GM19193 (cell line): ENCODE data around the gene ZDHHC21.

Source experiments
- POLR2A ChIP-seq: IDR thresholded peaks from 4 replicates; pipeline ENCODE4 v1.6.1; 2011; ENCODE audit not compliant: insufficient read depth, insufficient read length; ENCODE audit errors: extremely low read depth

ZDHHC21 gene

GRCh38 chr9:14585730-14586473 lies 107.3 kb downstream of the ZDHHC21 start:
- no peak for TF ChIP-seq POLR2A

GRCh38 chr9:14584571-14584970 lies 108.7 kb downstream of the ZDHHC21 start:
- no peak for TF ChIP-seq POLR2A

DNA sequence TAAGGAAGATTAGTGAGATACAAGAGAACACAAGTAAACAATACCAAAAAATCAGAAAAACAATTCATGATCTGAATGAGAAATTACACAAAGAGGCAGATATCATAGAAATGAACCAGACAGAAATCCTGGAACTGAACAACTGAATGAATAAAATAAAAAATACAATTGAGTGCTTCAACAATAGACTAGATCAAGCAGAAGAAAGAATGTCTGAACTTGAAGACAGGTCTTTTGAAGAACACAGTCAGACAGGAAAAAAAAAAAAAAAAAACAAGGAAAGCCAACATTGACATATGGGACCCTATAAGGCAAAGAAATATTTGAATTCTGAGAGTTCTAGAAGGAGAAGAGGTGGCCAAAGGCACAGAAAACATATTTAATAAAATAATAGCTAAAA lies 115.2 kb downstream of the ZDHHC21 start:
- TF ChIP-seq POLR2A = no peak

GRCh38 chr9:14574173-14574572 lies 119.1 kb downstream of the ZDHHC21 start:
- no peak for TF ChIP-seq POLR2A

DNA sequence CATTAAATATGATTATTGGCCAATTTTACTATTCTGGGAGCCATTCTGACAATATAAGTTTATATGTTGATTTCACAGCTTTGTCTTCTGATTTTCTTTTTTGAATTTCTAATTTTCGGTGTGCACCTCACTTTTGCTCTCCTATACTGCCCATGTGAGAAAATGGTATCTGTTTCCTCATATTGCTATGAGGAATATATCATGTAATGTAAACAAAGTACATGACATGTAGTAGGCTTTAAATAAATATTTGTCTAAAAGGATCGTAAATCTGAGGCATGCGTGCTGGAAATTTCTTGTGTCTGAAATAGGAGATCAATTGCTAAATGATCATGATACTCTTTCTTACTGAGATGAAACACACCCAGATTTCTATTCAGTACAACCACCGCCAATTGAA lies 119.9 kb downstream of the ZDHHC21 start:
- TF ChIP-seq POLR2A = no peak

DNA sequence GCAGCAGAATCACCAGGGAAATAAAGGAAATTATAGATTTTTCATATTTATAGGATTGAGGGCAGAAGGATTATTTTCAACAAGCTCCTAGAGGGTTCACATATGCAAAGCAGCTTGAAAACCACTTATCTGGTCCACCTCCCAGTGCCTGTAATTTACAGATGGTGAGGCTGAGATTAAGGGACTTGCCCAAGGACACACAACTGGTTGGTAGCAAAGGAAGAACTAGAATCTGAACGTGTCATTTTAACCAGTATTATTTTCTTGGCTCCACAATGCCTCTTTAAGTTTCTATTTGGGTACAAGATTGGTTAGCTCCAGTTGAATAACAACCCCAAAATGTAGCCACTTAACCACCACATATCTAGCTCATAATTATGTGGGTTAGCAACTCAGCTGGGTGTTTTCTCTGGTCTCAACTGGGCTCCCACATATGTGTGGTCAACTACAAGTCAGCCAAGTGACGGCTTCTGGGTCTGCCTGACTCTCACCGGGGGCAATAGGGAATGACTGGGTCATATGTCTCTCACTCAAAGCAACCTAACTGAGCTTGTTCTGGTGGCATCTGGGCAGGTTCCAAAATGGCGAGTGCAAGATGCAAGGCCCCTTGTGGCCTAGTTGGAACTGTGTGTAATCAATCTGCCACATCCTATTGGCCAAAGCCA lies 127.7 kb downstream of the ZDHHC21 start:
- TF ChIP-seq POLR2A = no peak

GRCh38 chr9:14563902-14564624 lies 129.2 kb downstream of the ZDHHC21 start:
- no peak for TF ChIP-seq POLR2A

- no peak for TF ChIP-seq POLR2A
Observed at GRCh38 chr9:14561929-14562405, 131.3 kb downstream of the ZDHHC21 start.
